Measurements from ENCODE around the gene SLAMF8.

- no peak for TF ChIP-seq CTCF (IDR thresholded peaks at IDR 0.05; ENCODE audit: insufficient read depth, low read length)
- TF ChIP-seq REST (IDR thresholded peaks at IDR 0.05; ENCODE audit: insufficient replicate concordance, low read depth) = no peak
Measured at GRCh38 chr1:159855709-159856108, 29.0 kb downstream of the SLAMF8 start.

All from HL-60 (cell line).